Stimulated activated CD8-positive, alpha-beta memory T cell treated with anti-CD3 and anti-CD28 coated beads, Interleukin-12 subunit alpha, Interleukin-12 subunit beta, amount 100 ng/mL, for 24 hours (primary cell): Measurements from ENCODE around the gene BMPR1A.
A peak's percentile ranks its signal among the peaks of the same experiment; 100 is the strongest.
"Not testable (repeated sequence)": the region's sequence is repeated elsewhere in the genome, so short reads cannot be mapped to it uniquely, and the experiment has no call there.

ENCODE experiments used
- DNase-seq: peaks from one replicate; pipeline ENCODE4 v3.0.0-alpha.2; 2020; ENCODE audit errors: extremely low read depth

The BMPR1A gene

GRCh38 chr10:86968271-86968993 is 212.0 kb downstream of the BMPR1A start, which contains the start of gene ADIRF:
Gene ADIRF, plus strand, starts transcription at chr10:86968482. Its CDS starts 63 bp downstream, at chr10:86968545.
- DNase-seq = no peak

GRCh38 chr10:86968994-86969355 is 212.6 kb downstream of the BMPR1A start:
- no peak for DNase-seq

GRCh38 chr10:86969421-86970041 is 213.1 kb downstream of the BMPR1A start:
- DNase-seq = no peak

DNA sequence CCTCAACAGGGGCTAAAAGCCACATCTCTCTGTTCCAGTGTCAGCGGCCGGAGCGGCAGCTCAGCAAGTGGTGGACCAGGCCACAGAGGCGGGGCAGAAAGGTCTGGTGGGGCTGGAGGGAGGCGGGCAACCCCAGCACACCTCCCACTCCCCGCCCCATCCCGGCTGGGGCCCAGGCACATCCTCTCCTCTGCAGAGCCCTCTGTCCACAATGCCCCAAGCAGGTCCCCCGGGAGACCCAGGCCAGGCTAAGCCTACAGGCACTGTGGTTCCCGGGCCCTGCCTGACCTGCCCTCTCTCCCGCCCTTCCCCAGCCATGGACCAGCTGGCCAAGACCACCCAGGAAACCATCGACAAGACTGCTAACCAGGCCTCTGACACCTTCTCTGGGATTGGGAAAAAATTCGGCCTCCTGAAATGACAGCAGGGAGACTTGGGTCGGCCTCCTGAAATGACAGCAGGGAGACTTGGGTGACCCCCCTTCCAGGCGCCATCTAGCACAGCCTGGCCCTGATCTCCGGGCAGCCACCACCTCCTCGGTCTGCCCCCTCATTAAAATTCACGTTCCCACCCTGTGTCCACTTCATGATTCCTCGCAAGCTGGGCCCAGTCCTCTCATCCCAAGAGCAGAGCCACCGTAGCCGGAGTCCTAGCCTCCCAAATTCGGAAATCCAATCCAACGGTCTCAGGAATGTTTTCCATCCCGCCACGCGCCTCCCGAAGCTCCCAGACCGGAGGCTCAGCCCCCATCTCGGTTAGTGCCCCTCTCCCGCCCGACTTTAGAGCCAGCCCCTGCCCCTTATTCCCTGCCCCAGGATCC is 214.0 kb downstream of the BMPR1A start:
- no peak for DNase-seq

DNA sequence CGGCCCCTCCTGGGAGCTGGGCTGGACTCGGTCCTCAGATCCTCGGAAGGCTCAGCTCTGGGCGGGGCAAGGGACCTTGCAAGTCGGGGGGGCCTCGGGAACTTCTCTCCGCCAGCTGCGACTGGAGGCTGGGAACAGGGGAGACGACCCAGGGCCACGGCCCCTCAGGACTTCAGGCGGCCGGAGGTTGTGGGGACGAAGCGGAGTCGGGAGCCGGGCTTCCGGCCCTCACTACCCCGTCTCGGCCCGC is 214.5 kb downstream of the BMPR1A start:
- no peak for DNase-seq

GRCh38 chr10:86971232-86971991 is 215.0 kb downstream of the BMPR1A start:
- DNase-seq = peak; percentile 74

DNA sequence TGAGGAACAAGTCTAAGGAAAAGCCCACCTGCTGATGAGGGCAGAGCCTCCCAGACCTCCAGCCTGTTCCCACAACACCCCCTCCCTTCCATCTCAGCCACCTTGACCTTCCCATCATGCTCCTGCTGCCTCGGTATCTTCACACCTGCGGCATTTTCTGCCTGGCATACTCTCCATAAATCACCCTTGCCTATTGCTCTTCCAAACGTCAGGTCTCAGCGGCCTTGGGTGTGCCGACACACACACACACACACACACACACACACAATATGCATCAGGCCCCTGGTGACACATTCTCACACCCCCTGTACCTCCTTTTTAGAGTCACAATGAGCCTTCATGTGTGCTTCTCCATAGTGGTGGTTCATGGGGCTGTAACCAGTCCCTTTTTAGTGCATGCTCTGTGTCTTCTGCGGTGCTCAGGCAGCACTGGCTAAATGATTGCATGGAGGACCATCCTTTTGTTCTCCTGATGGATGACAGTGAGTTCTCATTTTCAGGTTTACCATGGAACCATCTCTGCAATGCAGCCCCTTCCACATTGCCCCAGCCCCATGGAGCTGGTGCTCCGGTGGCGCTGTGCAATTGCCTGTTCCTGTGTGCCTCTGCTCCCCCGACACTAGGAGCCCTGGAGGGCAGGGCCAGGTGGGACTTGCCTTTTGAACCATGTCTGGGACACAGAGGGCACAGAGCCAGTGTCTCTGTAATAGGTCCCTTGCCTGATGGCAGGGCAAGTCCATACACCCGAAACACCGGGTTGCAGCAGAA is 216.4 kb downstream of the BMPR1A start:
- DNase-seq = no peak

DNA sequence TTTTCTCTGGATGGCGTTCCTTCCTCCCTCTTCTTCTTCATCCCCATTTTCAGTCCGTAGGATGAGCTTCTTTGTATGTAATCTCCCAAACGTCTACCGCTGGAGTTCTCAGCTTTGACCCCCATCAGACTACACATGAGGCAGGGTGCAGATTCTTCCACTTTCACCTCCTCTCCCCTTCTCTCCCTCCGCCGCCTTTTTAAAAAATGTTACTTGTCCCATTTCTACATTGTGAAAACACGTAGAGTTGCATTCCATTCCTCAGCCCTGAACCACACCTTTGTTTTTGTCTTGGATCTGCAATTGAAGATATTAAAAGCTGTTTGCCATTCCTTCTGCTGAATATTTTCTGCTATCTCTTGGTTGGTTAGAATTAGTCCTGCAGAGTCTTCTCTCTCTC is 218.1 kb downstream of the BMPR1A start:
- DNase-seq = no peak

GRCh38 chr10:86976362-86977056 is 220.1 kb downstream of the BMPR1A start:
- DNase-seq = no peak

- not testable (repeated sequence) for DNase-seq
Observed at GRCh38 chr10:86978457-86978856, 222.0 kb downstream of the BMPR1A start.

DNA sequence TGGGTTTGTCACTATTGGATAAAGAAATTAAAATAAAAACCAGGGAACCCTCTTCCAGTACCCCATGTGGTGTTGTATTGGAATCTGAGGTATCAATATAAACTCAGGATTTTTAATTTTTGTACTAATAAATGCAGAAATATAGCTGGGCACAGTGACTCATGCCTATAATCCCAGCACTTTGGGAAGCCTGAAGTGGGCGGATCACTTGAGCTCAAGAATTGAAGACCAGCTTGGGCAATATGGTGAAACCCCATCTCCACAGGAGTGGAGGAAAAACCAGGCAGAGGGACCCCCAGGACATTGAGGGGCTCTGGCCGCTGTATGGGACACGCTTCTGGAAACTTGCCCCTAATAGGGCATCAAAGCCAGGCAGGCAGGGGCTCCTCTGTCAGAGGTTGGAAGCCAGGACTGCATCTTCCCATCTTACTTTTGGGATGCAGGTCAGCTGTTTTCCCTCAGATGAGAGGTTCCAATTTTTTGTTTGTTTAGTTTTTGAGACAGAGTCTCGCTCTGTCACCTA is 222.9 kb downstream of the BMPR1A start:
- DNase-seq = no peak

DNA sequence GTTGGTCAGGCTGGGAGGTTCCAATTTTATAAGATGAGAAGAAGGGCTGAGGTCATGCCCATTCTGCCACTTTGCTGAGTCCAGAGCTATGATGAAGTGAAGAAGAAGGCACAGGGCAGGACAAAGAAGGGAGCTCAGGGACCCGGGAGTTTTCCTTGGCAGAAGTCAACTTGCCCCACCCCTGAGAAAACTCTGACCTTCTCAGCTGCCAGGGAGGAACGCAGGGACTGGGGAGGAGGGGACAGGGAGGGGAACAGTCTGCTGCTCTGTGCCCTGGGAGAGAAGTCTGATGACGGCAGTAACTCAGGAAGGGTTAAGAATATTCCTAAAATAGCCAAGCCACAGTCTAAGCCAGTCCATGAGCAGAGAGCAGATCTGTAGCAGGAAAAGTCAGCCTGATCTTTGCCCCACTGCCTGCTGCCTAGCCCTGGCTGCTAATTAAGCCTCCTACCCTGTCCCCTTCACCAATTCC is 223.6 kb downstream of the BMPR1A start:
- no peak for DNase-seq

GRCh38 chr10:86981020-86981419 is 224.6 kb downstream of the BMPR1A start:
- not testable (repeated sequence) for DNase-seq

DNA sequence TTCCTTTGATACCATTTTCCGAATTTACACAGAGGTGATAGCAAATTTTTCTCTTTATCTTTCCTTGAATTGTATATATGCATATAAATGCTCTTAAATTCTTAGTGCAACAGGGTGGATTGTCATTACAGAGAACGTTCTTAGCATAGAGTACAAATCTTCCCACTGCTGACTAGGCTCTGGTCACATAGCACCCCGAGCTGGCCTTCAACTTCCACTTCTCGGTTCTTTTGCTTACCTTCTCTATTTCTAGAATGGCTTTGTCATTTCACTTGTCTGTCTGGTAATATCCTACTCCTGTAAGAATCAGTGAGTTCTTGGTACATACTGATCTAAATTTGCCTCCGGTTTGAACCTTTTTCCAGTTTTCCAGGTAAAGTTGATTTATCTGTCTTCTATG is 225.3 kb downstream of the BMPR1A start:
- no peak for DNase-seq
